ENCODE results near the gene P2RX7. TPM values are rescaled to one million over a fixed set of nuclear protein-coding genes. Genes with fewer than 3 reads are reported as not detected.

Gene P2RX7
- total RNA-seq, 3 donors from 2014 or later: 3.8 to 8.5 (median 3.9) TPM

DNA sequence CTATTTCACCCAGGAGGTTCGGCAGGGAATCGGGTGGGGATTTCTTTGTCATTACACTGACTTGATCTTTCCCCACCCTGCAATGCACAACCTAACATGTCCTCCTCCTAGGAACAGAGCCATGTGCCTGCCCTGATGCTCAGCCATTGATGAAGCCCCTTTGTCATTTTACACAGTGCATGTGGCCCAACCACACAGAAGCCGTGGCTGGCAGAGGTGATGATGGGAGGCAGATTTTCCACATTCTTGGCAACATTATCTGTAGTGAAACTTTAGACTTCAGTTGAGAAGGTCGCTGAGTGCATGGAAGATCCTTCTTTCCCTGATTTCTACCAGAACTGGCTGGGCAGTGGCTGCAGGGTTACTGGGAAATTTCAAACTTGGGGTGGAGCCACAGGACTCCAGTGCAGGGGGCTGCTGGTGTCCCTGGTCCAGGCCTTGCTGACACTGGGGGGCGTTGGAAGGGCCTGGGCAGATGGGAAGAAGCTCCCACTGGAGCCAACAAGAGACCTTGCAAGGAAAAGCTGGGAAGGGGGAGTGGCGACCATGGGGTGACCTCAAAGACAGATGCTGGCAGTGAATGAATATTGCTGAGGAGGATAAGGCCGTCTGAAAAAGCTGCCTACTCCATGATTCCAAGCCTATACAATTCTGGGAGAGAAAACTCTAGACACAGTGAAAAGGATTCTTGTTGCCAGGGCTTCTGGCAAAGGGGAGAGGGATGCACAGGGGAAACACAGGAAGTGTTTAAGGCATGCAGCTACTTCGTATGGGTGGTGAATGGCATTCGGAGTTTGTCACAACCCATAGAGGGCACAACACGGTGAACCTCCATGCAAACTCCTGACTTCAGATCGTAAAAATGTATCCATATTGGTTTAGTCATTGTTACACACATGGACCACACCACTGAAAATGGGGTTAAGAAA is 41.8 kb upstream of the P2RX7 start:
- H3K36me3 ChIP-seq: no peaks in the 10 kb centered on the region
- no peak overlapping the region for H3K27ac ChIP-seq
- no peak overlapping the region for H3K4me3 ChIP-seq
- no peaks in the 10 kb centered on the region for H3K4me1 ChIP-seq
- no peak for DNase-seq (ENCODE audit: low spot score in 2 of 2)
- intact Hi-C loops (cut with DNase I; ENCODE audit: low total_unique reads): no loop called here
- no peaks in the 10 kb centered on the region for H3K27me3 ChIP-seq
- no peaks in the 10 kb centered on the region for H3K9me3 ChIP-seq
- TF ChIP-seq POLR2A (IDR thresholded peaks at IDR 0.05) (no peak), POLR2AphosphoS5 (IDR thresholded peaks at IDR 0.05) (no peak)
- TF ChIP-seq, protein P1, sequence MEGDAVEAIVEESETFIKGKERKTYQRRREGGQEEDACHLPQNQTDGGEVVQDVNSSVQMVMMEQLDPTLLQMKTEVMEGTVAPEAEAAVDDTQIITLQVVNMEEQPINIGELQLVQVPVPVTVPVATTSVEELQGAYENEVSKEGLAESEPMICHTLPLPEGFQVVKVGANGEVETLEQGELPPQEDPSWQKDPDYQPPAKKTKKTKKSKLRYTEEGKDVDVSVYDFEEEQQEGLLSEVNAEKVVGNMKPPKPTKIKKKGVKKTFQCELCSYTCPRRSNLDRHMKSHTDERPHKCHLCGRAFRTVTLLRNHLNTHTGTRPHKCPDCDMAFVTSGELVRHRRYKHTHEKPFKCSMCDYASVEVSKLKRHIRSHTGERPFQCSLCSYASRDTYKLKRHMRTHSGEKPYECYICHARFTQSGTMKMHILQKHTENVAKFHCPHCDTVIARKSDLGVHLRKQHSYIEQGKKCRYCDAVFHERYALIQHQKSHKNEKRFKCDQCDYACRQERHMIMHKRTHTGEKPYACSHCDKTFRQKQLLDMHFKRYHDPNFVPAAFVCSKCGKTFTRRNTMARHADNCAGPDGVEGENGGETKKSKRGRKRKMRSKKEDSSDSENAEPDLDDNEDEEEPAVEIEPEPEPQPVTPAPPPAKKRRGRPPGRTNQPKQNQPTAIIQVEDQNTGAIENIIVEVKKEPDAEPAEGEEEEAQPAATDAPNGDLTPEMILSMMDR (IDR thresholded peaks at IDR 0.05): no peak

DNA sequence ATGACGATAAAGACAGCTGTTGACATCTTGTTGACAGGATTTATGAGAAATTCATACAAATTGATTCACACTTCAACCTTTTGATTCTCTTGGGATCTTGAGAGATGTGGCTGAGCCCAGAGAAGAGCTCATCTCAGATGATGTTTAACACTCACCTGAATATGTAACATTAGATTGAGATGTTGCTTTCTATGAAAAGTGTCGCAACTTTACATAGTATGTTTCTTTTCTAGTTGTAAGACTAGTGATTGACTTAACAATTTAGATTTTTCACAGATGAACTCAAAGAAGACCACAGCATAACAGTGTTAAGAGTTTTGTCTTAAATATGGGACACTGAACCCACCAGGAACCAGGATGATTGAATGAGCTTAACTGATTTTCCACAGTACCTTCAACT is 40.6 kb upstream of the P2RX7 start:
- no peaks in the 10 kb centered on the region for H3K27me3 ChIP-seq
- TF ChIP-seq POLR2AphosphoS5 (IDR thresholded peaks at IDR 0.05) (no peak), POLR2A (IDR thresholded peaks at IDR 0.05) (no peak)
- DNase-seq (ENCODE audit: low spot score in 2 of 2): no peak
- H3K27ac ChIP-seq: no peak overlapping the region
- no peaks in the 10 kb centered on the region for H3K36me3 ChIP-seq
- H3K4me1 ChIP-seq: no peaks in the 10 kb centered on the region
- H3K4me3 ChIP-seq: no peak overlapping the region
- no peaks in the 10 kb centered on the region for H3K9me3 ChIP-seq
- intact Hi-C loops (cut with DNase I; ENCODE audit: low total_unique reads): no loop called here

DNA sequence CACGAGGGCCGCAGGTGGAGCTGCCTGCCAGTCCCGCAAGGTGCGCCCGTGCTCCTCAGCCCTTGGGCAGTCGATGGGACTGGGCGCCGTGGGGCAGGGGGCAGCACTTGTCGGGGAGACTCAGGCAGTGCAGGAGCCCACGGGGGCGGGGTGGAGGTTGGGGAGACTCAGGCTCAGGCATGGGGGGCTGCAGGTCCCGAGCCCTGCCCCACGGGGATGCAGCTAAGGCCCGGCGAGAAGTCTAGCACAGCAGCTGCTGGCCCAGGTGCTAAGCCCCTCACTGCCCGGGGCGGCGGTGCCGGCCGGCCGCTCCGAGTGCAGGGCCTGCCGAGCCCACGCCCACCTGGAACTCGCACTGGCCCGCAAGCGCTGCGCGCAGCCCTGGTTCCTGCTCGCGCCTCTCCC is 39.2 kb upstream of the P2RX7 start:
- H3K27ac ChIP-seq: no peak overlapping the region
- H3K4me1 ChIP-seq: no peaks in the 10 kb centered on the region
- H3K36me3 ChIP-seq: no peaks in the 10 kb centered on the region
- no peak for DNase-seq (ENCODE audit: low spot score in 2 of 2)
- TF ChIP-seq, protein P1 (IDR thresholded peaks at IDR 0.05): no peak
- TF ChIP-seq POLR2A (IDR thresholded peaks at IDR 0.05) (no peak), POLR2AphosphoS5 (IDR thresholded peaks at IDR 0.05) (no peak)
- intact Hi-C loops (cut with DNase I; ENCODE audit: low total_unique reads): no loop called here
- H3K9me3 ChIP-seq: no peaks in the 10 kb centered on the region
- H3K27me3 ChIP-seq: no peaks in the 10 kb centered on the region
- no peak overlapping the region for H3K4me3 ChIP-seq

DNA sequence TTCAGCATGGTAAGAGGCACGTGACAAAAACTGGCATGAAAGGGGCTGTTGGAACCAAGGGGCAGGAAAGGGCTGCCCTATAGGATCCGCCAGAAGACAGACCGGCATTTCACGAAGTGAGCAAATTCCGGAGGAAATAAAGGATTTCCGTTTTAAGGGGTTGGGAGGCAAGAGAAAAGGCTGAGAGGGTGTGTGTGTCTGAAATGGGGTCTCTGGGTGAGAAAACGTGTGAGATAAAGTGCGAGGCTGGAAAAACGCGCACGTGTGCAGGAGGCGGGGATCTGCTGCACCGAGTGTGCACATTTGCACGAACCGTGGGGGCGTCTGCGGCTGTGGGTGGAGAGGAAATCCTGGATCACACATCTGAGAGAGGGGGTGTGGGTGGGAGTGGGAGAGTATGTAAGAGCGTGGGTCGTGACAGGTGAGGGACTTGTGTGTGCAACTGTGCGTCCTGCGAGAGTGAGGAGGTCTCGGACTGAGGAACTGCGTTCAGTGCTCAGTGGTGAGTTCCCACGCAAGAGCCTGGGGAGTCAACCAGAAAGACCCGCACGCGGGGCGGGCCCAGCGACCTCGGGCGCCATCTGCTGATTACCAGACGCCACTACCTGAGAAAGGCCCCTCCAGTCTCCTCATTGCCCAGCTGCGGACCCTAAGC is 37.0 kb upstream of the P2RX7 start:
- H3K36me3 ChIP-seq: no peaks in the 10 kb centered on the region
- DNase-seq (ENCODE audit: low spot score in 2 of 2): peak; percentile 29 to 67
- H3K4me1 ChIP-seq: no peaks in the 10 kb centered on the region
- peak overlapping the region; percentile 28 to 48 (median 29) for H3K4me3 ChIP-seq
- H3K27ac ChIP-seq: no peak overlapping the region
- intact Hi-C loops (cut with DNase I; ENCODE audit: low total_unique reads): no loop called here
- H3K27me3 ChIP-seq: no peaks in the 10 kb centered on the region
- TF ChIP-seq, protein P1 (IDR thresholded peaks at IDR 0.05): peak in 2 of 3 donors; percentile 50 to 63
- TF ChIP-seq POLR2A (IDR thresholded peaks at IDR 0.05): no peak
- H3K9me3 ChIP-seq: peaks cover 0 to 5% of the 10 kb centered on the region in 2 donors

DNA sequence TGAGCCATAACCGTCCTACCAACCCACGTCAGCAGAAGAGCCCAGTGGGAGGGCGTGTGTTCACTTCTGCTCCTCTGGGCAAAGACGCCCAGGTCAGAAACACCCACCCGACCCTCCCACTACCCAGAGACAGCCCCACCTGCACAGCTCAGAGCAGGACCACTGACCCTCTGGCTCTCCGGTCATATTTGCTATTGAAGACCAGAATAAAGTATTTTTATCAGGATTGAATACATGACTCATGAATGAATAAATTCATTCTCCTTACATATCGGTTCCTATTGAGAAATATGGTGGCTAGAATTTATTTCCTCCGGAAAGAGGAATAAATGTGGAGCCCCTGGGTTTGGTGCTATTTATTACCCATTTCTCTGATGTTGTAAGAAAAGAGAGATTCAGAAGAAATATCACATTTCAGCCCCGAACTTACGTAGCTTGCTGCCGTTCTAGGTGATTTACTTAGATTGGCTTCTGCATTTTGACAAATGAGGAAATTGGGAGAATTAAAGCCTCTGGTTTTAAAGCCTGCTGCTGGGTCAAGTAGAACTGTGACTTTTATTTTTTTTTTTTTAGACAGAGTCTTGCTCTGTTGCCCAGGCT is 36.4 kb upstream of the P2RX7 start:
- intact Hi-C loops (cut with DNase I; ENCODE audit: low total_unique reads): no loop called here
- H3K27me3 ChIP-seq: no peaks in the 10 kb centered on the region
- no peaks in the 10 kb centered on the region for H3K36me3 ChIP-seq
- no peak for TF ChIP-seq POLR2A (IDR thresholded peaks at IDR 0.05)
- TF ChIP-seq, protein P1 (IDR thresholded peaks at IDR 0.05): no peak
- H3K27ac ChIP-seq: no peak overlapping the region
- H3K4me3 ChIP-seq: peak overlapping the region in 2 of 3 donors; percentile 28 to 48
- DNase-seq (ENCODE audit: low spot score in 2 of 2): no peak
- H3K9me3 ChIP-seq: peaks cover 0 to 5% of the 10 kb centered on the region in 2 donors
- no peaks in the 10 kb centered on the region for H3K4me1 ChIP-seq
